Right lobe of liver (tissue), 6 donors: Measurements from ENCODE around the gene GPC2. TPM values are rescaled to one million over a fixed set of nuclear protein-coding genes. Genes with fewer than 3 reads are reported as not detected.

Experiments used
- ATAC-seq, 4 donors: fragments of 200-7000 bp; cut with Tn5 transposase; one replicate each; pipeline ENCODE4 v1.9.1; 2020; ENCODE audit warnings: mild to moderate bottlenecking in 4 of 4, moderate library complexity in 4 of 4
- DNase-seq, 3 donors: peaks; one replicate each; pipeline ENCODE4 v3.0.0-alpha.2; 2020
- H3K27ac ChIP-seq, 3 donors: fragments of 200-600 bp; one replicate each; pipeline ENCODE4 v1.8.0; 2022
- H3K27me3 ChIP-seq, 2 donors: fragments of 200-600 bp; one replicate each; pipeline ENCODE4 v1.8.0; 2022
- H3K36me3 ChIP-seq, 4 donors: fragments of 200-600 bp; sonication (generic) in 1 of 4; one replicate each; pipeline versions ENCODE4 v1.5.1 to v1.8.0; 2017 to 2022; ENCODE audit warnings: control low read depth in 1 of 4
- H3K4me1 ChIP-seq, 4 donors: fragments of 200-600 bp; sonication (generic) in 1 of 4; one replicate each; pipeline versions ENCODE4 v1.5.1 to v1.8.0; 2017 to 2022; ENCODE audit warnings: control low read depth in 1 of 4
- H3K4me3 ChIP-seq, 3 donors: fragments of 200-600 bp; one replicate each; pipeline ENCODE4 v1.8.0; 2022
- H3K9me3 ChIP-seq, 4 donors: fragments of 200-600 bp; sonication (generic) in 1 of 4; one replicate each; pipeline versions ENCODE4 v1.5.1 to v1.8.0; 2017 to 2022; ENCODE audit warnings: control low read depth in 1 of 4
- CTCF ChIP-seq, 4 donors: fragments of 200-600 bp in 3 of 4; fragments of 450-650 bp in 1 of 4; IDR thresholded peaks; one replicate each; pipeline versions ENCODE4 v1.5.1 to v1.8.0; 2016 to 2022; ENCODE audit warnings: antibody characterized with exemption in 4 of 4, mild to moderate bottlenecking in 2 of 4
- POLR2A ChIP-seq: fragments of 450-650 bp; IDR thresholded peaks from one replicate; pipeline ENCODE4 v1.6.1; 2017; ENCODE audit warnings: antibody characterized with exemption, mild to moderate bottlenecking
- WGBS: methylation state at CpG from one replicate; pipeline ENCODE4 v1.1.6; 2018; ENCODE audit warnings: low coverage, low lambda C conversion rate; ENCODE audit not compliant: insufficient coverage; ENCODE audit errors: missing lambda C conversion rate; 5-methylcytosine and 5-hydroxymethylcytosine counted together
- intact Hi-C, 2 donors: fragments of 100-400 bp; cut with DNase I; formaldehyde crosslinking; loops; one replicate each; pipeline versions ENCODE4 v1.11.2 to v1.14.1; 2022
- total RNA-seq, 6 experiments: library from RNA; depleted of rRNA in 2 of 6; stranded (reverse); fragments of >200 nt in 2 of 6; fragmentation: NEBNext Ultra II Directional in 3 of 6; extraction: Animal tissue kit (Norgen Biotek cat#: 25700) in 3 of 6; gene quantifications; one replicate each; pipeline versions ENCODE4 v1.1.0 to v1.2.4, GENCODE V29; 2016 to 2023
- donor health status: DM: no; HTN: yes; CAD: no.
- donor health status: DM: no; HTN: no; CAD: no.
- donor health status: DM: no; HTN: no; CAD: no.
- donor health status: DM: no; HTN: yes; CAD: no.
- donor health status: DM: no; HTN: yes; CAD: no.

GPC2 gene
- total RNA-seq, 6 experiments from 2014 or later = 0.35 to 0.40 TPM; not detected in 4

- WGBS = 0% methylated on average over 10 of the region's 11 CpGs
- no peak for DNase-seq
- intact Hi-C loops = no loop called here
These were observed 9.3 kb downstream of the GPC2 start for GRCh38 chr7:100167912-100168323.

GRCh38 chr7:100166970-100167911 is 9.9 kb downstream of the GPC2 start:
- ATAC-seq = peak in 2 of 4 donors; percentile 5 to 34
- TF ChIP-seq POLR2A = no peak
- TF ChIP-seq CTCF (IDR thresholded peaks at IDR 0.05) = no peak
- intact Hi-C loops = no loop called here
- H3K4me3 ChIP-seq = no peak overlapping the region
- no peaks in the 10 kb centered on the region for H3K9me3 ChIP-seq
- no peaks in the 10 kb centered on the region for H3K27me3 ChIP-seq
- no peaks in the 10 kb centered on the region for H3K36me3 ChIP-seq
- H3K4me1 ChIP-seq = peaks cover 0 to 6% (median 2%) of the 10 kb centered on the region in 4 donors
- WGBS = 11% methylated on average over 10 of the region's 14 CpGs
- no peak overlapping the region for H3K27ac ChIP-seq
- DNase-seq = no peak

More at GRCh38 chr7:100167912-100168323, 9.3 kb downstream of the GPC2 start:
- ATAC-seq = peak in 3 of 4 donors; percentile 13 to 18 (median 17)
- no peaks in the 10 kb centered on the region for H3K9me3 ChIP-seq
- H3K4me1 ChIP-seq = peaks cover 0 to 6% (median 2%) of the 10 kb centered on the region in 4 donors
- TF ChIP-seq CTCF (IDR thresholded peaks at IDR 0.05) = no peak
- no peak for TF ChIP-seq POLR2A
- no peak overlapping the region for H3K27ac ChIP-seq
- peak overlapping the region in 2 of 3 donors; percentile 9 to 37 for H3K4me3 ChIP-seq
- H3K36me3 ChIP-seq = no peaks in the 10 kb centered on the region
- H3K27me3 ChIP-seq = no peaks in the 10 kb centered on the region

GRCh38 chr7:100166317-100166940 is 10.8 kb downstream of the GPC2 start:
- TF ChIP-seq CTCF (IDR thresholded peaks at IDR 0.05) (no peak), POLR2A (no peak)
- H3K27me3 ChIP-seq = no peaks in the 10 kb centered on the region
- no peaks in the 10 kb centered on the region for H3K9me3 ChIP-seq
- intact Hi-C loops = no loop called here
- no peak for DNase-seq
- no peak overlapping the region for H3K27ac ChIP-seq
- no peaks in the 10 kb centered on the region for H3K36me3 ChIP-seq
- ATAC-seq = no peak
- WGBS = 50% methylated on average over 11 of the region's 16 CpGs
- peaks cover 0 to 5% (median 2%) of the 10 kb centered on the region in 4 donors for H3K4me1 ChIP-seq
- H3K4me3 ChIP-seq = no peak overlapping the region

- WGBS = 100% methylated on average over 1 of the region's 5 CpGs
- Histone ChIP-seq H3K36me3 (no peaks in the 10 kb centered on the region), H3K4me3 (no peak overlapping the region), H3K9me3 (no peaks in the 10 kb centered on the region), H3K4me1 (no peaks in the 10 kb centered on the region), H3K27me3 (no peaks in the 10 kb centered on the region), H3K27ac (no peak overlapping the region)
- no peak for ATAC-seq
- intact Hi-C loops = no loop called here
- TF ChIP-seq POLR2A = no peak
- TF ChIP-seq CTCF (IDR thresholded peaks at IDR 0.05) = no peak
- no peak for DNase-seq
These were observed 13.3 kb downstream of the GPC2 start for GRCh38 chr7:100163871-100164270.
